Motor neuron (in vitro differentiated cells): ENCODE results near the gene TRHDE. TPM values are rescaled to one million over a fixed set of nuclear protein-coding genes. Genes with fewer than 3 reads are reported as not detected.

Experiments used
- ATAC-seq, 8 experiments: fragments of 200-7000 bp; cut with Tn5 transposase; replicated peaks in 6 of 8; 2 replicates each; pipeline ENCODE4 v1.8.0; 2021; ENCODE audit warnings: mild to moderate bottlenecking in 8 of 8, moderate library complexity in 8 of 8
- H3K27ac ChIP-seq, 2 donors: fragments of 250-450 bp; sonication (Bioruptor Pico); 2 replicates each; pipeline ENCODE4 v1.9.0; 2021; ENCODE audit warnings: antibody characterized with exemption in 2 of 2, mild to moderate bottlenecking in 2 of 2, moderate library complexity in 1 of 2
- H3K4me1 ChIP-seq, 2 donors: fragments of 250-450 bp; sonication (Bioruptor Pico); replicated peaks in 1 of 2; 2 replicates each; pipeline ENCODE4 v1.6.1; 2021; ENCODE audit warnings: antibody characterized with exemption in 2 of 2, mild to moderate bottlenecking in 2 of 2, moderate library complexity in 1 of 2
- H3K4me3 ChIP-seq, 5 donors: fragments of 250-450 bp; sonication (Bioruptor Pico); 2 replicates each; pipeline ENCODE4 v1.9.0; 2021; ENCODE audit warnings: antibody characterized with exemption in 5 of 5, mild to moderate bottlenecking in 5 of 5, moderate library complexity in 4 of 5
- WGBS, 10 experiments: fragments of 450-650 bp; shearing (Covaris generic); methylation state at CpG; one replicate each; pipeline ENCODE4 v1.0.0; 2022; 5-methylcytosine and 5-hydroxymethylcytosine counted together
- in situ Hi-C, 9 experiments: fragments of 400-800 bp; cut with MboI; loops; one replicate each; pipeline ENCODE4 v1.15.0; 2021; ENCODE audit warnings: low sequenced_read_pairs in 9 of 9, low pct_unique_long_range_greater_than_20kb in 2 of 9; ENCODE audit not compliant: unreplicated experiment in 9 of 9
- total RNA-seq, 8 experiments: library from RNA; unstranded; fragments of 300-600 nt; gene quantifications; 2 replicates each; pipeline versions ENCODE4 v1.2.3 to v1.2.4, GENCODE V29; 2022

The TRHDE gene
- total RNA-seq, 8 experiments from 2014 or later, result 0.04 to 7.1 (median 1.9) TPM

DNA sequence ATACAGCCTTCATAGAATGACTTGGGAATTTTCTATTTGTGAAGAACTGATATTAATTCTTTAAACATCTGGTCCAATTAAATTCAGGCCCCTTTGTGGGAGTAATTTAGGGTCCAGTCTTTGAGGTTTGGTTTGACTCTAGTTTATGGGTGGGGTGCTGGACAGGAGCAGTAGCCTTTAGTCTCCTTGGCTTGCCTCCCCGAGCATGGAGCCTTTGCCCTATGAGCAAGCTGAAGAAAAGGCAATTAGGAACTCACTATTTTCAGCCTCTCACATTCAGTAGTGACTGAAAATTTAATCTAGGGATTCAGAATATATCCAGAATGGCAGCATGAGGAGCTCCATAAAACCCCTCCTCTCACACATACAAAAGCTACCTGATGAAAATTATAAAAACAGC lies 161.1 kb downstream of the TRHDE start:
- in situ Hi-C loops, result no loop called here
- no peak for ATAC-seq
- H3K27ac ChIP-seq, result no peak overlapping the region
- H3K4me1 ChIP-seq, result no peaks in the 10 kb centered on the region
- H3K4me3 ChIP-seq, result no peak overlapping the region
- WGBS, 10 experiments, result 0 to 100% (median 83%) methylated on average over 1 of the region's 1 CpG; no CpG with 5 or more reads in 5 of the 10 experiments

GRCh38 chr12:72434999-72435398 lies 162.8 kb downstream of the TRHDE start:
- in situ Hi-C loops, result no loop called here
- H3K4me3 ChIP-seq, result no peak overlapping the region
- ATAC-seq, result no peak
- no peaks in the 10 kb centered on the region for H3K4me1 ChIP-seq
- no peak overlapping the region for H3K27ac ChIP-seq
- 0 to 100% (median 100%) methylated on average over 1 of the region's 1 CpG; no CpG with 5 or more reads in 3 of the 10 experiments for WGBS, 10 experiments

- Histone ChIP-seq H3K4me3 (no peak overlapping the region), H3K4me1 (no peaks in the 10 kb centered on the region), H3K27ac (no peak overlapping the region)
- WGBS, 10 experiments, result 0 to 100% (median 76%) methylated on average over 1 to 2 of the region's 2 CpGs; no CpG with 5 or more reads in 2 of the 10 experiments
- no peak for ATAC-seq
- in situ Hi-C loops, result no loop called here
These were observed 170.0 kb downstream of the TRHDE start for GRCh38 chr12:72442217-72442616.

DNA sequence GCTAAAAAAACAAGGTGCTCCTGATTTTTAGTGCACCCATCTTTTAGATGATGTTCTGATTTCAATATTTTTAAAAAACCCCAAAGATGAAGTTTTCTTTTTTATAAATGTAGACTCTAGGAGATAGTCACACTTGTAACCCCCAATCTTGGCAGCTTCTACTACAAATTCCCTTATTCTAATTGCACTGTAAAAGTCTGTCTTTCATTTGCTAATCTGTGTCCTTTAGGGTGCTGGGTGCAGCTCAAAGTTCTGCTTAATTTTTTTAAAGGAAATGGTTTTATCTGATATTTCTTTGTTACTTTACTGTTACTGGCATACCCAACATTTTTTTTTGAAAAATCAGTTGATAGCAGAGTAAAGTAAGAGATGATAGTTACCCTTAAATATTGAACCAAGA lies 172.0 kb downstream of the TRHDE start:
- no peaks in the 10 kb centered on the region for H3K4me1 ChIP-seq
- ATAC-seq, result no peak
- H3K27ac ChIP-seq, result no peak overlapping the region
- in situ Hi-C loops, result no loop called here
- H3K4me3 ChIP-seq, result no peak overlapping the region

- no peak for ATAC-seq
- in situ Hi-C loops, result no loop called here
- Histone ChIP-seq H3K4me3 (no peak overlapping the region), H3K27ac (no peak overlapping the region), H3K4me1 (no peaks in the 10 kb centered on the region)
- WGBS, 10 experiments, result 0 to 100% (median 86%) methylated on average over 1 to 2 of the region's 2 CpGs; no CpG with 5 or more reads in 2 of the 10 experiments
These were observed 172.4 kb downstream of the TRHDE start for GRCh38 chr12:72444566-72444965.

- no peak overlapping the region for H3K4me3 ChIP-seq
- in situ Hi-C loops, result no loop called here
- no peaks in the 10 kb centered on the region for H3K4me1 ChIP-seq
- H3K27ac ChIP-seq, result no peak overlapping the region
- no peak for ATAC-seq
- WGBS, 10 experiments, result 70 to 100% (median 88%) methylated on average over 1 of the region's 1 CpG; no CpG with 5 or more reads in 2 of the 10 experiments
These were observed 175.9 kb downstream of the TRHDE start for GRCh38 chr12:72448089-72448488.

- no peak overlapping the region for H3K27ac ChIP-seq
- WGBS, 10 experiments, result 0 to 100% (median 51%) methylated on average over 1 to 2 of the region's 2 CpGs; no CpG with 5 or more reads in 2 of the 10 experiments
- in situ Hi-C loops, result no loop called here
- ATAC-seq, result no peak
- no peak overlapping the region for H3K4me3 ChIP-seq
- no peaks in the 10 kb centered on the region for H3K4me1 ChIP-seq
These were observed 176.6 kb downstream of the TRHDE start for GRCh38 chr12:72448805-72449204.

DNA sequence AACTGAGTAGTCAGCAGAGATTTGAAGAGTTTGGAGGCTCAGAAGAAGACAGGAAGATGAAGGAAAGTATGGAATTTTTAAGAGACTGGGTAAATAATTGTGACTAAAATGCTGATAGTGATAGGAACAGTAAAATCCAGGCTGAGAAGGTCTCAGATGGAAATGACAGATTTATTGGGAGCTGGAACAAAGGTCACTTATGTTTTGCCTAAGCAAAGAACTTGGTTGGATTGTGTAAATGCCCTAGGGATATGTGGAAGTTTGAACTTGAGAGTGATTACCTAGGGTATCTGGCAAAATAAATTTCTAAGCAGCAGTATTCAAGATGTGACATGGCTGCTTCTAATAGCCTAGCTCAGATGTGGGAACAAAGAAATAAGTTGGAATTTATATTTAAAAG lies 180.9 kb downstream of the TRHDE start:
- H3K27ac ChIP-seq, result no peak overlapping the region
- no peak for ATAC-seq
- H3K4me3 ChIP-seq, result no peak overlapping the region
- no peaks in the 10 kb centered on the region for H3K4me1 ChIP-seq
- in situ Hi-C loops, result no loop called here

DNA sequence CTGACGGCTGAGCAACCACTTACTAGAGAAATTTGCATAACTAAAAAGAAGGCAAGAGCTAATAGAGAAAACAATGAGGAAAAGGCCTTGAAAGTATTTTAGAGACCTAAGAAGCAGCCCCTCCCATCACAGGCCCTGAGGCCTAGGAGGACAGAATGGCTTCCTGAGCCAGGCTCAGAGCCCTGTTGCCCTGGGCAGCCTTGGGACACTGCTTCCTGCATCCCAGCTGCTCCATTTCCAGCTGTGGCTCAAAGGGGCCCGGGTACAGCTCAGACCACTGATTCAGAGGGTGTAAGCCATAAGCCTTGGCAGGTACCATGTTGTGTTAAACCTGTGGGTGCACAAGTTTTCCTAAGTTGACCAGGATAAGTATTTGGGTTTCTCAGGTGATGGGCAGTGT lies 181.4 kb downstream of the TRHDE start:
- in situ Hi-C loops, result no loop called here
- ATAC-seq, result no peak
- no peak overlapping the region for H3K27ac ChIP-seq
- no peak overlapping the region for H3K4me3 ChIP-seq
- no peaks in the 10 kb centered on the region for H3K4me1 ChIP-seq
- WGBS, 10 experiments, result 0 to 100% (median 80%) methylated on average over 1 to 2 of the region's 2 CpGs; no CpG with 5 or more reads in 3 of the 10 experiments

GRCh38 chr12:72464471-72464870 lies 192.3 kb downstream of the TRHDE start:
- peaks cover 0 to 7% of the 10 kb centered on the region in 2 donors for H3K4me1 ChIP-seq

GRCh38 chr12:72465155-72465554 lies 193.0 kb downstream of the TRHDE start:
- in situ Hi-C loops, result no loop called here
- Histone ChIP-seq H3K4me3 (no peak overlapping the region), H3K27ac (no peak overlapping the region), H3K4me1 (peaks cover 0 to 12% of the 10 kb centered on the region in 2 donors)
- 0 to 100% (median 88%) methylated on average over 1 of the region's 1 CpG; no CpG with 5 or more reads in 2 of the 10 experiments for WGBS, 10 experiments
- peak in 3 of 8 experiments; percentile 18 to 84 (median 65) for ATAC-seq

More at GRCh38 chr12:72464471-72464870, 192.3 kb downstream of the TRHDE start:
- no peak overlapping the region for H3K27ac ChIP-seq
- no peak for ATAC-seq
- in situ Hi-C loops, result no loop called here
- H3K4me3 ChIP-seq, result no peak overlapping the region

- in situ Hi-C loops, result no loop called here
- no peak for ATAC-seq
- WGBS, 10 experiments, result 58 to 100% (median 93%) methylated on average over 1 to 5 of the region's 5 CpGs; no CpG with 5 or more reads in 1 of the 10 experiments
- Histone ChIP-seq H3K4me1 (peaks cover 2 to 13% of the 10 kb centered on the region in 2 donors), H3K4me3 (no peak overlapping the region), H3K27ac (no peak overlapping the region)
These were observed 193.9 kb downstream of the TRHDE start for GRCh38 chr12:72465940-72466630.

DNA sequence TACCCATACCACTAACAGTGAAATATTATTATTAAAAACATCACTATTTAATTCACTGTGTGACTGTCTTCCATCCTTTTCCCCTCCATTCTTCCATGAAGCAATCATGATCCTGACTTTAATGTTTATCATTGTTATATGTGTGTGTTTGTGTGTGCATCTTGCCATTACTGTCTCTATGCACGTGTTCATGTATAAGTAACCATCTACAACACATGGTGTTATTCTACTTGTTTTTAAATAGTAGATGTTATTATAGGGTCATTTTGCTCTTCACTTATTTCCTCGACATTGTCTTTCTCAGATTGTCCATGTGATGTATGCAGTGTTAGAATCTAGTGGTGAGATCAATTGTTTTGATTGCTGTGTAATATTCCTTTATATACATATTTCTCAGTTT lies 195.8 kb downstream of the TRHDE start:
- no peak for ATAC-seq
- H3K27ac ChIP-seq, result no peak overlapping the region
- WGBS, 10 experiments, result 26 to 100% (median 92%) methylated on average over 1 to 2 of the region's 2 CpGs; no CpG with 5 or more reads in 1 of the 10 experiments
- peaks cover 2 to 13% of the 10 kb centered on the region in 2 donors for H3K4me1 ChIP-seq
- H3K4me3 ChIP-seq, result no peak overlapping the region
- in situ Hi-C loops, result no loop called here

GRCh38 chr12:72468505-72468904 lies 196.3 kb downstream of the TRHDE start:
- Histone ChIP-seq H3K4me1 (peaks cover 2 to 13% of the 10 kb centered on the region in 2 donors), H3K27ac (no peak overlapping the region)
- no peak for ATAC-seq

More at GRCh38 chr12:72468505-72468904, 196.3 kb downstream of the TRHDE start:
- in situ Hi-C loops, result no loop called here
- 0 to 100% (median 100%) methylated on average over 1 to 3 of the region's 3 CpGs; no CpG with 5 or more reads in 2 of the 10 experiments for WGBS, 10 experiments
- H3K4me3 ChIP-seq, result no peak overlapping the region
